ENCODE data around the gene ECT2.

GRCh38 chr3:172739462-172739861 is 11.1 kb upstream of the ECT2 start:
- no peak for TF ChIP-seq ZNF384 (IDR thresholded peaks at IDR 0.05)
- no peak for TF ChIP-seq HDGF (IDR thresholded peaks at IDR 0.05; ENCODE audit: borderline replicate concordance)
- no peak for TF ChIP-seq PKNOX1 (IDR thresholded peaks at IDR 0.05)
- no peak for TF ChIP-seq NFRKB (IDR thresholded peaks at IDR 0.05)
- no peak for TF ChIP-seq FOXA1 (IDR thresholded peaks at IDR 0.05)
- TF ChIP-seq SUZ12 (IDR thresholded peaks at IDR 0.05), result no peak
- TF ChIP-seq FOXM1 (IDR thresholded peaks at IDR 0.05; ENCODE audit: borderline replicate concordance), result no peak
- TF ChIP-seq TARDBP (IDR thresholded peaks at IDR 0.05), result no peak
- no peak for TF ChIP-seq BHLHE40 (IDR thresholded peaks at IDR 0.05; ENCODE audit: borderline replicate concordance)
- no peak for TF ChIP-seq LEF1 (IDR thresholded peaks at IDR 0.05; ENCODE audit: borderline replicate concordance)
- no peak for TF ChIP-seq ARNT (IDR thresholded peaks at IDR 0.05)
- no peak for TF ChIP-seq ELF4 (IDR thresholded peaks at IDR 0.05)
- no peak for TF ChIP-seq SP1 (IDR thresholded peaks at IDR 0.05)

Data from HEK293T (cell line).